ENCODE data around the gene COQ7. TPM values are rescaled to one million over a fixed set of nuclear protein-coding genes. Genes with fewer than 3 reads are reported as not detected.

Gene COQ7
- total and polyA plus RNA-seq, 2 experiments from 2014 or later = 17.9 to 21.7 TPM

DNA sequence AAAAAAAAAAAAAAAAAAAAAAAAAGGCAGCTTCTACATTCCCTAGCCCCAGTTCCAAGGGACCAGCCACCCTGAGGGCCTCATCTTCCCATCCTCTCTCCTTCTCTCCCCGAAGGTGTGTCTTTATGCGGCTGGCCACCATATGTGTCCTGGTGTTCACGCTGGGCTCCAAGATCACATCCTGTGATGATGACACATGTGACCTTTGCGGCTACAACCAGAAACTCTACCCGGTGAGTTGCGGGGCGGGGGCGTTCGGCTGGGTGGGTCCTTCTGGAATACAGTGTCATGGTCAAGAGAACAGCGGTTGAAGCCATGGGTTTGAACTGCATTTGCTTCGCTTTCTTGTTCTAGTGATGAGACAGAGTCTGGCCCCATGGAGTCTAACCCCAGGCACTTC, 22.6 kb upstream of the COQ7 start:
- TF ChIP-seq, protein P1, sequence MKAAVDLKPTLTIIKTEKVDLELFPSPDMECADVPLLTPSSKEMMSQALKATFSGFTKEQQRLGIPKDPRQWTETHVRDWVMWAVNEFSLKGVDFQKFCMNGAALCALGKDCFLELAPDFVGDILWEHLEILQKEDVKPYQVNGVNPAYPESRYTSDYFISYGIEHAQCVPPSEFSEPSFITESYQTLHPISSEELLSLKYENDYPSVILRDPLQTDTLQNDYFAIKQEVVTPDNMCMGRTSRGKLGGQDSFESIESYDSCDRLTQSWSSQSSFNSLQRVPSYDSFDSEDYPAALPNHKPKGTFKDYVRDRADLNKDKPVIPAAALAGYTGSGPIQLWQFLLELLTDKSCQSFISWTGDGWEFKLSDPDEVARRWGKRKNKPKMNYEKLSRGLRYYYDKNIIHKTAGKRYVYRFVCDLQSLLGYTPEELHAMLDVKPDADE (IDR thresholded peaks at IDR 0.05) = no peak
- TF ChIP-seq JUNB (IDR thresholded peaks at IDR 0.05; ENCODE audit: unreplicated experiment) = no peak
- no peak for TF ChIP-seq ZNF331 (CRISPR knock-in tag; IDR thresholded peaks at IDR 0.05; ENCODE audit: low read depth)
- TF ChIP-seq NANOG (IDR thresholded peaks at IDR 0.05; ENCODE audit: borderline replicate concordance) = no peak
- no peak overlapping the region for H3K4me2 ChIP-seq
- H3K27ac ChIP-seq (ENCODE audit: low read depth) = no peak overlapping the region
- no peak overlapping the region for H2AFZ ChIP-seq
- Mint-ChIP-seq H3K4me3 (no peak overlapping the region), H3K36me3 (ENCODE audit: low read depth) (peaks cover 7% of the 10 kb centered on the region), H3K4me1 (no peaks in the 10 kb centered on the region), H3K27me3 (ENCODE audit: insufficient read depth, low read depth, poor library complexity) (no peaks in the 10 kb centered on the region), H3K27ac (no peak overlapping the region), H3K9me3 (no peaks in the 10 kb centered on the region; the same call in 2 of the 3 replicates)
- H3K27me3 ChIP-seq (ENCODE audit: insufficient read depth) = no peaks in the 10 kb centered on the region
- ATAC-seq (no peak), DNase-seq (ENCODE audit: low spot score) (no peak)
- no peaks in the 10 kb centered on the region for H3K79me2 ChIP-seq (replicated peaks; ENCODE audit: insufficient read depth)
- no peaks in the 10 kb centered on the region for H3K9me2 ChIP-seq (ENCODE audit: insufficient read depth)
- H3F3A ChIP-seq (replicated peaks; ENCODE audit: low read depth) = no peaks in the 10 kb centered on the region
- H3K36me3 ChIP-seq (ENCODE audit: insufficient read depth) = no peaks in the 10 kb centered on the region
- no peaks in the 10 kb centered on the region for H4K20me1 ChIP-seq (replicated peaks; ENCODE audit: insufficient read depth)
- no peak overlapping the region for H3K4me3 ChIP-seq
- no peaks in the 10 kb centered on the region for H3K4me1 ChIP-seq (ENCODE audit: insufficient read depth)

DNA sequence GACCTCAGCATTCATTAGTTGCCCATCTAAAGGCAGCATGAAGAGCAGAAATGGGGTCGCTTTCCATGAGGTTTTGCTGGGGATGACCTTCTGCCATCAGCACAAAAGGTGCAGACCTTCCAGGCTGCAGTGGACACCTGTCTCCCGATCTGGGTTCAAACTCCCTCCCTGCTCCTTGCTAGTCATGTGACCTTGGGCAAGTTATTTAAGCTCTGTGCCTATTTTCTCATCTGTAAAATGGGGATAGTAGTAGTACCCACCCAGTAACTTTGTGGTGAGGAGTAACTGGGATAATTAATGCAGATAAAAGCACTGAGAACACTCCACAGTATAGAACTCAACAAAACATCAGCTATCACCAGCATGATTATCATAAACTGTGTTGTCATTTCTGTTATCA, 21.4 kb upstream of the COQ7 start:
- H3K27ac ChIP-seq (ENCODE audit: low read depth) = no peak overlapping the region
- H3K4me1 Mint-ChIP-seq = no peaks in the 10 kb centered on the region
- no peak for DNase-seq (ENCODE audit: low spot score)
- no peaks in the 10 kb centered on the region for H3K36me3 ChIP-seq (ENCODE audit: insufficient read depth)
- H3K4me3 ChIP-seq = no peak overlapping the region
- H3K27me3 Mint-ChIP-seq (ENCODE audit: insufficient read depth, low read depth, poor library complexity) = no peaks in the 10 kb centered on the region
- no peak for ATAC-seq
- peaks cover 7% of the 10 kb centered on the region for H3K36me3 Mint-ChIP-seq (ENCODE audit: low read depth)
- H3K9me2 ChIP-seq (ENCODE audit: insufficient read depth) = no peaks in the 10 kb centered on the region
- no peaks in the 10 kb centered on the region for H3K27me3 ChIP-seq (ENCODE audit: insufficient read depth)
- no peaks in the 10 kb centered on the region for H3K4me1 ChIP-seq (ENCODE audit: insufficient read depth)
- H3K4me3 Mint-ChIP-seq = no peak overlapping the region
- H3K79me2 ChIP-seq (replicated peaks; ENCODE audit: insufficient read depth) = no peaks in the 10 kb centered on the region
- H4K20me1 ChIP-seq (replicated peaks; ENCODE audit: insufficient read depth) = no peaks in the 10 kb centered on the region
- no peak overlapping the region for H3K4me2 ChIP-seq
- no peaks in the 10 kb centered on the region; the same call in 1 of the 3 replicates for H3K9me3 Mint-ChIP-seq
- no peak overlapping the region for H2AFZ ChIP-seq
- no peak overlapping the region for H3K27ac Mint-ChIP-seq
- H3F3A ChIP-seq (replicated peaks; ENCODE audit: low read depth) = no peaks in the 10 kb centered on the region
- TF ChIP-seq POLR2AphosphoS5 (IDR thresholded peaks at IDR 0.05; ENCODE audit: low read depth) (no peak), NANOG (IDR thresholded peaks at IDR 0.05; ENCODE audit: borderline replicate concordance) (no peak), JUNB (IDR thresholded peaks at IDR 0.05; ENCODE audit: unreplicated experiment) (no peak), STAT1 (IDR thresholded peaks at IDR 0.05; ENCODE audit: unreplicated experiment) (no peak), EZH2phosphoT487 (IDR thresholded peaks at IDR 0.05; ENCODE audit: unreplicated experiment) (no peak), EZH2 (IDR thresholded peaks at IDR 0.05; ENCODE audit: low read depth, unreplicated experiment) (no peak), CREB1 (CRISPR knock-in tag; IDR thresholded peaks at IDR 0.05; ENCODE audit: low read depth) (no peak)
- TF ChIP-seq, protein P1 (IDR thresholded peaks at IDR 0.05) = no peak
- TF ChIP-seq, protein P2, sequence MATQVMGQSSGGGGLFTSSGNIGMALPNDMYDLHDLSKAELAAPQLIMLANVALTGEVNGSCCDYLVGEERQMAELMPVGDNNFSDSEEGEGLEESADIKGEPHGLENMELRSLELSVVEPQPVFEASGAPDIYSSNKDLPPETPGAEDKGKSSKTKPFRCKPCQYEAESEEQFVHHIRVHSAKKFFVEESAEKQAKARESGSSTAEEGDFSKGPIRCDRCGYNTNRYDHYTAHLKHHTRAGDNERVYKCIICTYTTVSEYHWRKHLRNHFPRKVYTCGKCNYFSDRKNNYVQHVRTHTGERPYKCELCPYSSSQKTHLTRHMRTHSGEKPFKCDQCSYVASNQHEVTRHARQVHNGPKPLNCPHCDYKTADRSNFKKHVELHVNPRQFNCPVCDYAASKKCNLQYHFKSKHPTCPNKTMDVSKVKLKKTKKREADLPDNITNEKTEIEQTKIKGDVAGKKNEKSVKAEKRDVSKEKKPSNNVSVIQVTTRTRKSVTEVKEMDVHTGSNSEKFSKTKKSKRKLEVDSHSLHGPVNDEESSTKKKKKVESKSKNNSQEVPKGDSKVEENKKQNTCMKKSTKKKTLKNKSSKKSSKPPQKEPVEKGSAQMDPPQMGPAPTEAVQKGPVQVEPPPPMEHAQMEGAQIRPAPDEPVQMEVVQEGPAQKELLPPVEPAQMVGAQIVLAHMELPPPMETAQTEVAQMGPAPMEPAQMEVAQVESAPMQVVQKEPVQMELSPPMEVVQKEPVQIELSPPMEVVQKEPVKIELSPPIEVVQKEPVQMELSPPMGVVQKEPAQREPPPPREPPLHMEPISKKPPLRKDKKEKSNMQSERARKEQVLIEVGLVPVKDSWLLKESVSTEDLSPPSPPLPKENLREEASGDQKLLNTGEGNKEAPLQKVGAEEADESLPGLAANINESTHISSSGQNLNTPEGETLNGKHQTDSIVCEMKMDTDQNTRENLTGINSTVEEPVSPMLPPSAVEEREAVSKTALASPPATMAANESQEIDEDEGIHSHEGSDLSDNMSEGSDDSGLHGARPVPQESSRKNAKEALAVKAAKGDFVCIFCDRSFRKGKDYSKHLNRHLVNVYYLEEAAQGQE (IDR thresholded peaks at IDR 0.05; ENCODE audit: unreplicated experiment) = no peak
- TF ChIP-seq, protein P3, sequence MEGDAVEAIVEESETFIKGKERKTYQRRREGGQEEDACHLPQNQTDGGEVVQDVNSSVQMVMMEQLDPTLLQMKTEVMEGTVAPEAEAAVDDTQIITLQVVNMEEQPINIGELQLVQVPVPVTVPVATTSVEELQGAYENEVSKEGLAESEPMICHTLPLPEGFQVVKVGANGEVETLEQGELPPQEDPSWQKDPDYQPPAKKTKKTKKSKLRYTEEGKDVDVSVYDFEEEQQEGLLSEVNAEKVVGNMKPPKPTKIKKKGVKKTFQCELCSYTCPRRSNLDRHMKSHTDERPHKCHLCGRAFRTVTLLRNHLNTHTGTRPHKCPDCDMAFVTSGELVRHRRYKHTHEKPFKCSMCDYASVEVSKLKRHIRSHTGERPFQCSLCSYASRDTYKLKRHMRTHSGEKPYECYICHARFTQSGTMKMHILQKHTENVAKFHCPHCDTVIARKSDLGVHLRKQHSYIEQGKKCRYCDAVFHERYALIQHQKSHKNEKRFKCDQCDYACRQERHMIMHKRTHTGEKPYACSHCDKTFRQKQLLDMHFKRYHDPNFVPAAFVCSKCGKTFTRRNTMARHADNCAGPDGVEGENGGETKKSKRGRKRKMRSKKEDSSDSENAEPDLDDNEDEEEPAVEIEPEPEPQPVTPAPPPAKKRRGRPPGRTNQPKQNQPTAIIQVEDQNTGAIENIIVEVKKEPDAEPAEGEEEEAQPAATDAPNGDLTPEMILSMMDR (conservative IDR thresholded peaks at IDR 0.05; ENCODE audit: low read depth in 2 of 2) = no peak

Data from GM23338 (cell line).